NCI-H128 (cell line): ENCODE measurements around the gene ATP6V1G3.
"Not testable (repeated sequence)": the region's sequence is repeated elsewhere in the genome, so short reads cannot be mapped to it uniquely, and the experiment has no call there.

Experiments
- DNase-seq: peaks from one replicate; lab custom pipeline; 2025; ENCODE audit not compliant: unreplicated experiment; lab: John Stamatoyannopoulos, UW

ATP6V1G3 gene

GRCh38 chr1:198540580-198540979 is at the start of gene ATP6V1G3:
TSS of gene ATP6V1G3 (minus strand) at chr1:198540680. CDS start at chr1:198540650, 30 bp downstream.
- DNase-seq = no peak

GRCh38 chr1:198588845-198589244 is 48.4 kb upstream of the ATP6V1G3 start:
- DNase-seq = no peak

- DNase-seq = no peak
These were observed 43.7 kb upstream of the ATP6V1G3 start for GRCh38 chr1:198584163-198584562.

GRCh38 chr1:198583209-198583802 is 42.8 kb upstream of the ATP6V1G3 start:
- DNase-seq = not testable (repeated sequence)

- DNase-seq = no peak
These were observed 37.0 kb upstream of the ATP6V1G3 start for GRCh38 chr1:198577444-198577843.

- no peak for DNase-seq
These were observed 35.5 kb upstream of the ATP6V1G3 start for GRCh38 chr1:198575798-198576641.

- DNase-seq = no peak
These were observed 34.8 kb upstream of the ATP6V1G3 start for GRCh38 chr1:198575292-198575691.

- DNase-seq = no peak
These were observed 33.8 kb upstream of the ATP6V1G3 start for GRCh38 chr1:198574325-198574724.

- DNase-seq = no peak
These were observed 24.2 kb upstream of the ATP6V1G3 start for GRCh38 chr1:198564716-198565115.

GRCh38 chr1:198564157-198564556 is 23.7 kb upstream of the ATP6V1G3 start:
- no peak for DNase-seq

GRCh38 chr1:198563583-198563982 is 23.1 kb upstream of the ATP6V1G3 start:
- no peak for DNase-seq

GRCh38 chr1:198560161-198560560 is 19.7 kb upstream of the ATP6V1G3 start:
- peak; percentile 22 for DNase-seq

GRCh38 chr1:198559362-198559761 is 18.9 kb upstream of the ATP6V1G3 start:
- no peak for DNase-seq

- no peak for DNase-seq
These were observed 17.9 kb upstream of the ATP6V1G3 start for GRCh38 chr1:198558402-198558801.

GRCh38 chr1:198556971-198557370 is 16.5 kb upstream of the ATP6V1G3 start:
- no peak for DNase-seq

GRCh38 chr1:198552668-198553416 is 12.4 kb upstream of the ATP6V1G3 start:
- no peak for DNase-seq

- DNase-seq = no peak
These were observed 10.6 kb upstream of the ATP6V1G3 start for GRCh38 chr1:198550941-198551524.

- DNase-seq = no peak
These were observed 9.4 kb upstream of the ATP6V1G3 start for GRCh38 chr1:198549866-198550265.

GRCh38 chr1:198548890-198549289 is 8.4 kb upstream of the ATP6V1G3 start:
- no peak for DNase-seq

GRCh38 chr1:198545156-198545555 is 4.7 kb upstream of the ATP6V1G3 start:
- no peak for DNase-seq

GRCh38 chr1:198544265-198544664 is 3.8 kb upstream of the ATP6V1G3 start:
- DNase-seq = no peak
